CD4-positive, alpha-beta T cell (primary cell): ENCODE results near the gene IVNS1ABP. TPM values are rescaled to one million over a fixed set of nuclear protein-coding genes. Genes with fewer than 3 reads are reported as not detected.

Experiments
- ATAC-seq: fragments of 200-7000 bp; cut with Tn5 transposase; one replicate; pipeline ENCODE4 v1.10.0; 2022; ENCODE audit warnings: mild to moderate bottlenecking; ENCODE audit not compliant: poor library complexity
- CTCF ChIA-PET: fragments of 350-600 bp; sonication (Branson Sonifier 250); formaldehyde crosslinking; loops from one replicate; lab custom pipeline; 2021; ENCODE audit warnings: antibody characterized with exemption, inconsistent platforms; lab: Charles Lee
- POLR2A ChIA-PET: fragments of 350-600 bp; sonication (Branson Sonifier 250); formaldehyde crosslinking; loops from one replicate; lab custom pipeline; 2021; ENCODE audit warnings: antibody characterized with exemption, inconsistent platforms; lab: Charles Lee
- DNase-seq, 14 experiments: peaks; one replicate each; pipeline ENCODE4 v3.0.0-alpha.2; 2013 to 2020; ENCODE audit warnings: mixed read lengths in 2 of 14
- H3K27ac ChIP-seq, 2 donors: one replicate each; pipeline versions ENCODE4 v1.5.1 to v1.7.0; 2013; ENCODE audit warnings: low read length in 2 of 2, low read depth in 1 of 2, mild to moderate bottlenecking in 1 of 2
- H3K27me3 ChIP-seq, 2 experiments: 1 replicate in 1 of 2; 2 replicates in 1 of 2; pipeline versions ENCODE4 v1.6.1 to v1.7.0; 2013; ENCODE audit warnings: low read length in 2 of 2, control low read depth in 1 of 2, mild to moderate bottlenecking in 1 of 2, moderate library complexity in 1 of 2; ENCODE audit not compliant: insufficient read depth in 2 of 2, control insufficient read depth in 1 of 2
- H3K36me3 ChIP-seq: one replicate; pipeline ENCODE4 v1.6.1; 2013; ENCODE audit warnings: low read length, control low read depth; ENCODE audit not compliant: insufficient read depth
- H3K4me1 ChIP-seq: one replicate; pipeline ENCODE4 v1.6.1; 2013; ENCODE audit warnings: low read length, control low read depth; ENCODE audit not compliant: insufficient read depth
- H3K4me3 ChIP-seq: one replicate; pipeline ENCODE4 v1.5.1; 2013; ENCODE audit warnings: mild to moderate bottlenecking, low read length, moderate library complexity
- H3K9me3 ChIP-seq, 2 experiments: 1 replicate in 1 of 2; 2 replicates in 1 of 2; pipeline versions ENCODE4 v1.6.1 to v1.7.0; 2013; ENCODE audit warnings: low read length in 2 of 2, mild to moderate bottlenecking in 2 of 2, control low read depth in 1 of 2, moderate library complexity in 1 of 2; ENCODE audit not compliant: control insufficient read depth in 1 of 2, insufficient read depth in 1 of 2
- H3K27ac Mint-ChIP-seq: one replicate; pipeline ENCODE4 v1.8.0; 2020; ENCODE audit warnings: mixed read lengths
- H3K27me3 Mint-ChIP-seq: one replicate; pipeline ENCODE4 v1.8.0; 2021; ENCODE audit warnings: mixed read lengths
- H3K36me3 Mint-ChIP-seq: one replicate; pipeline ENCODE4 v1.8.0; 2021; ENCODE audit warnings: low read depth, mixed read lengths
- H3K4me1 Mint-ChIP-seq: one replicate; pipeline ENCODE4 v1.8.0; 2021; ENCODE audit warnings: low read depth, mixed read lengths
- H3K4me3 Mint-ChIP-seq: one replicate; pipeline ENCODE4 v1.8.0; 2020; ENCODE audit warnings: mild to moderate bottlenecking, mixed read lengths
- H3K9me3 Mint-ChIP-seq: one replicate; pipeline ENCODE4 v1.8.0; 2020; ENCODE audit warnings: mixed read lengths
- intact Hi-C, 2 experiments: fragments of 100-400 bp; cut with DNase I in 1 of 2; cut with micrococcal nuclease in 1 of 2; formaldehyde crosslinking; loops; one replicate each; pipeline versions ENCODE4 v1.15.1 to v1.9.0; 2023 to 2025; cut with DNase I, micrococcal nuclease
- total RNA-seq, 174 experiments: library from RNA in 2 of 174; stranded (reverse) in 2 of 174; gene quantifications; one replicate each; pipeline ENCODE4 v1.2.3 and lab custom pipeline; 2021 to 2026
- TF ChIP-seq, protein P1 (sequence below): fragments of 200-600 bp; IDR thresholded peaks from one replicate; pipeline ENCODE4 v1.8.0; 2022; ENCODE audit warnings: antibody characterized with exemption, mild to moderate bottlenecking

The IVNS1ABP gene
- total RNA-seq, 2 experiments from 2014 or later, result 234 to 254 TPM

DNA sequence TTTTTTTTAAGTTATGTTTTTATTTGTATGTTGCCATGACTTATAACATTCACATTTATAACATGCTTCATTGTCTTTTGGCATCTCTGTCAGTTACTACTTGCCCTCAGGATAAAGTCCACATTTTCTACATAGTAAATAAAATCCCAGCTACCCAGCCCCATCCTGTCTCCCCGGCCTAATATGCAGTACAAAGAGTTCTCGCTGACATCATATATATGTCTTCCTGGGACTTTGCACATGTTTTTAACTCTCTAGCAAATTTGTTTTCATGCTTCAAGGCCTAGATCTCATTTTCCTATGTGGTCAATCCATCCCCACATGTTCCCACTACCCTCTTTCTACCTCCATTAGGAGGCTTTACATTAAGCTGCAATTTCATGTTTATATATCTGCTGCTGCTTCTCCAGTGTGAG is 33.0 kb upstream of the IVNS1ABP start:
- no peaks in the 10 kb centered on the region for H3K27me3 Mint-ChIP-seq
- POLR2A ChIA-PET, result no interaction called here
- Histone ChIP-seq H3K27me3 (no peaks in the 10 kb centered on the region), H3K4me3 (no peak overlapping the region), H3K4me1 (peaks cover 5% of the 10 kb centered on the region), H3K27ac (no peak overlapping the region), H3K9me3 (no peaks in the 10 kb centered on the region), H3K36me3 (no peaks in the 10 kb centered on the region)
- DNase-seq, result no peak
- intact Hi-C loops, result no loop called here
- no peak overlapping the region for H3K27ac Mint-ChIP-seq
- no peaks in the 10 kb centered on the region for H3K36me3 Mint-ChIP-seq
- TF ChIP-seq, protein P1, sequence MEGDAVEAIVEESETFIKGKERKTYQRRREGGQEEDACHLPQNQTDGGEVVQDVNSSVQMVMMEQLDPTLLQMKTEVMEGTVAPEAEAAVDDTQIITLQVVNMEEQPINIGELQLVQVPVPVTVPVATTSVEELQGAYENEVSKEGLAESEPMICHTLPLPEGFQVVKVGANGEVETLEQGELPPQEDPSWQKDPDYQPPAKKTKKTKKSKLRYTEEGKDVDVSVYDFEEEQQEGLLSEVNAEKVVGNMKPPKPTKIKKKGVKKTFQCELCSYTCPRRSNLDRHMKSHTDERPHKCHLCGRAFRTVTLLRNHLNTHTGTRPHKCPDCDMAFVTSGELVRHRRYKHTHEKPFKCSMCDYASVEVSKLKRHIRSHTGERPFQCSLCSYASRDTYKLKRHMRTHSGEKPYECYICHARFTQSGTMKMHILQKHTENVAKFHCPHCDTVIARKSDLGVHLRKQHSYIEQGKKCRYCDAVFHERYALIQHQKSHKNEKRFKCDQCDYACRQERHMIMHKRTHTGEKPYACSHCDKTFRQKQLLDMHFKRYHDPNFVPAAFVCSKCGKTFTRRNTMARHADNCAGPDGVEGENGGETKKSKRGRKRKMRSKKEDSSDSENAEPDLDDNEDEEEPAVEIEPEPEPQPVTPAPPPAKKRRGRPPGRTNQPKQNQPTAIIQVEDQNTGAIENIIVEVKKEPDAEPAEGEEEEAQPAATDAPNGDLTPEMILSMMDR, result no peak
- CTCF ChIA-PET, result no interaction called here
- no peak for ATAC-seq
- H3K4me3 Mint-ChIP-seq, result no peak overlapping the region
- H3K4me1 Mint-ChIP-seq, result peaks cover 28% of the 10 kb centered on the region
- H3K9me3 Mint-ChIP-seq, result no peaks in the 10 kb centered on the region

DNA sequence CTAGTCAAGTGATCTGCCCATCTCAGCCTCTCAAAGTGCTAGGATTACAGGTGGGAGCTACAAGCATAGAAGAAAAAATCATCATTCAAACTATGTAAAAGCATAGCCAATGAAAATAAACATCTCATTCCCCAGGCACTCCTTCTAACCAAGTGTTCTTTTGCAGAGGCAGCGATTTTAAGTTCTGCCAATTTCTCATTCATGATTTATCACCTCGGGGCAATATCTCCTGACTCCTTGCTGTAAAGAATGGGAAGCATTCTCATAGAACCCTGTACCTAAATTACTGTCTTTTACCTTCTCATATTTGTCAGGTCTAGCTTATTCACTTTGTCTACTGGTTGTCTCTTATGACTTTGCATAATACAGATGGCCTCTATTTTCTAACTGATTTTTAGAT is 32.5 kb upstream of the IVNS1ABP start:
- no peak for DNase-seq
- Mint-ChIP-seq H3K9me3 (no peaks in the 10 kb centered on the region), H3K27ac (no peak overlapping the region), H3K4me1 (peaks cover 28% of the 10 kb centered on the region), H3K36me3 (no peaks in the 10 kb centered on the region), H3K4me3 (no peak overlapping the region), H3K27me3 (no peaks in the 10 kb centered on the region)
- Histone ChIP-seq H3K9me3 (no peaks in the 10 kb centered on the region), H3K4me1 (peaks cover 5% of the 10 kb centered on the region), H3K36me3 (no peaks in the 10 kb centered on the region), H3K4me3 (no peak overlapping the region), H3K27me3 (no peaks in the 10 kb centered on the region), H3K27ac (no peak overlapping the region)
- TF ChIP-seq, protein P1, result no peak
- ChIA-PET POLR2A (no interaction called here), CTCF (no interaction called here)
- ATAC-seq, result no peak
- intact Hi-C loops, result loop anchor here in 1 of 2 experiments (5.0 kb wide), 1 partner anchor 43 kb away; no protein-coding TSS in a partner anchor

DNA sequence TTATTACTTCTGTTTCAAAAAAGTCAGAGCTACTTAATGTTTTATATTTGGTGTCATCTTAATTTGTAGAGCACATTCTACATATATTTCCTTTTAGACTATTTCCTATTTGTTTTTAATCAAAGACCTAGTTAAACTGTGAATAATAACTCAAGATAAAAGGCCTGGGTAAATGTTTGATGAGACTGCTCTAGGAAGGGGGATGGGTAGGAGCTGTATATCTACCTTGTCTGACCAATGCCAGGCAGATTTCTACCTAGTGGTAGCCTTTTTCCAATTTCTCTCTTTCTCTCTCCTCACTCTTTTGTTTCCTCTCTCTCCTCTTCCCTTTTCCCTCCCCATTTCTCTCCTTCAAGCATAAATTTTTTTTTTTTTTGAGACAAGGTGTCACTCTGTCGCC is 31.9 kb upstream of the IVNS1ABP start:
- peaks cover 5% of the 10 kb centered on the region for H3K4me1 ChIP-seq
- POLR2A ChIA-PET, result no interaction called here
- Mint-ChIP-seq H3K4me3 (no peak overlapping the region), H3K36me3 (no peaks in the 10 kb centered on the region), H3K4me1 (peaks cover 28% of the 10 kb centered on the region), H3K27ac (no peak overlapping the region), H3K9me3 (no peaks in the 10 kb centered on the region), H3K27me3 (no peaks in the 10 kb centered on the region)
- H3K27ac ChIP-seq, result no peak overlapping the region
- CTCF ChIA-PET, result interaction anchor here (0.7 kb wide), 1 partner anchor 29 kb away, joined by 3 read pairs; no protein-coding TSS in a partner anchor
- TF ChIP-seq, protein P1, result no peak
- no peak for DNase-seq
- intact Hi-C loops, result loop anchor here in 1 of 2 experiments (5.0 kb wide), 1 partner anchor 43 kb away; no protein-coding TSS in a partner anchor
- no peaks in the 10 kb centered on the region for H3K27me3 ChIP-seq
- no peak overlapping the region for H3K4me3 ChIP-seq
- ATAC-seq, result no peak
- H3K9me3 ChIP-seq, result no peaks in the 10 kb centered on the region
- no peaks in the 10 kb centered on the region for H3K36me3 ChIP-seq
